ENCODE results near the gene MFRP.

- TF ChIP-seq ESRRA (CRISPR knock-in tag; IDR thresholded peaks at IDR 0.05; ENCODE audit: borderline replicate concordance) (no peak), E2F4 (CRISPR knock-in tag; IDR thresholded peaks at IDR 0.05; ENCODE audit: borderline replicate concordance, low read depth) (no peak), CTCF (IDR thresholded peaks at IDR 0.05) (no peak), ELF4 (CRISPR knock-in tag; IDR thresholded peaks at IDR 0.05; ENCODE audit: low read depth) (no peak), USF2 (CRISPR knock-in tag; IDR thresholded peaks at IDR 0.05) (no peak), TCF7 (CRISPR knock-in tag; IDR thresholded peaks at IDR 0.05; ENCODE audit: low read depth) (no peak), AFF4 (CRISPR knock-in tag; IDR thresholded peaks at IDR 0.05; ENCODE audit: borderline replicate concordance) (no peak), ZNF512 (CRISPR knock-in tag; IDR thresholded peaks at IDR 0.05; ENCODE audit: borderline replicate concordance) (no peak), TEAD4 (CRISPR knock-in tag; IDR thresholded peaks at IDR 0.05) (no peak), PRRX2 (CRISPR knock-in tag; IDR thresholded peaks at IDR 0.05) (no peak), HMGXB4 (CRISPR knock-in tag; IDR thresholded peaks at IDR 0.05) (no peak), FOXK1 (CRISPR knock-in tag; IDR thresholded peaks at IDR 0.05) (no peak), JUN (CRISPR knock-in tag; IDR thresholded peaks at IDR 0.05) (no peak)
Measured at GRCh38 chr11:119366690-119367620, 20.4 kb upstream of the MFRP start.
